HEK293 (cell line): Measurements from ENCODE around the gene IP6K3.

Experiments
- ELK4 ChIP-seq: IDR thresholded peaks from 2 replicates; pipeline ENCODE4 v1.6.1; 2011; ENCODE audit warnings: mild to moderate bottlenecking, low read depth, low read length, borderline replicate concordance
- GLIS2 ChIP-seq: fragments of 450-650 bp; formaldehyde crosslinking; IDR thresholded peaks from 2 replicates; pipeline ENCODE4 v1.5.1; 2016; ENCODE audit warnings: missing biosample characterization, missing genetic modification characterization
- KLF7 ChIP-seq: fragments of 450-650 bp; formaldehyde crosslinking; IDR thresholded peaks from 2 replicates; pipeline ENCODE4 v1.5.1; 2016; ENCODE audit warnings: missing biosample characterization, missing genetic modification characterization, borderline replicate concordance
- MEIS1 ChIP-seq: sonication (generic); formaldehyde crosslinking; IDR thresholded peaks from 2 replicates; pipeline ENCODE4 v1.8.1; 2022; ENCODE audit warnings: missing genetic modification reagents, mild to moderate bottlenecking, borderline replicate concordance
- PRDM1 ChIP-seq: fragments of 450-650 bp; formaldehyde crosslinking; IDR thresholded peaks from 2 replicates; pipeline ENCODE4; 2016; ENCODE audit warnings: missing biosample characterization, missing genetic modification characterization
- ZBTB44 ChIP-seq: fragments of 450-650 bp; IDR thresholded peaks from 2 replicates; pipeline ENCODE4 v1.5.1; 2018; ENCODE audit warnings: missing biosample characterization, mild to moderate bottlenecking, missing genetic modification characterization
- ZFP3 ChIP-seq: fragments of 450-650 bp; formaldehyde crosslinking; IDR thresholded peaks from 2 replicates; pipeline ENCODE4 v1.5.1; 2016; ENCODE audit warnings: low read depth, missing biosample characterization, missing genetic modification characterization
- ZNF10 ChIP-seq: fragments of 450-650 bp; formaldehyde crosslinking; IDR thresholded peaks from 2 replicates; pipeline ENCODE4 v1.5.1; 2017; ENCODE audit warnings: missing biosample characterization, missing genetic modification characterization
- ZNF155 ChIP-seq: fragments of 450-650 bp; formaldehyde crosslinking; IDR thresholded peaks from 2 replicates; pipeline ENCODE4 v1.5.1; 2016; ENCODE audit warnings: missing biosample characterization, missing genetic modification characterization
- ZNF174 ChIP-seq: fragments of 450-650 bp; formaldehyde crosslinking; IDR thresholded peaks from 2 replicates; pipeline ENCODE4 v1.5.0; 2017; ENCODE audit warnings: missing biosample characterization, mild to moderate bottlenecking, missing genetic modification characterization
- ZNF175 ChIP-seq: fragments of 450-650 bp; formaldehyde crosslinking; IDR thresholded peaks from 2 replicates; pipeline ENCODE4 v1.5.1; 2016; ENCODE audit warnings: missing biosample characterization, missing genetic modification characterization
- ZNF184 ChIP-seq: fragments of 450-650 bp; IDR thresholded peaks from 2 replicates; pipeline ENCODE4 v1.5.1; 2018; ENCODE audit warnings: missing biosample characterization, mild to moderate bottlenecking, missing genetic modification characterization
- ZNF24 ChIP-seq: fragments of 450-650 bp; formaldehyde crosslinking; IDR thresholded peaks from 2 replicates; pipeline ENCODE4 v1.5.1; 2016; ENCODE audit warnings: missing biosample characterization, missing genetic modification characterization
- ZNF280D ChIP-seq: fragments of 450-650 bp; formaldehyde crosslinking; IDR thresholded peaks from 2 replicates; pipeline ENCODE4 v1.5.1; 2016; ENCODE audit warnings: missing biosample characterization, missing genetic modification characterization
- ZNF335 ChIP-seq: fragments of 450-650 bp; formaldehyde crosslinking; conservative IDR thresholded peaks from 2 replicates; pipeline ENCODE4 v1.5.1; 2016; ENCODE audit warnings: missing biosample characterization, missing genetic modification characterization
- ZNF549 ChIP-seq: fragments of 450-650 bp; IDR thresholded peaks from 2 replicates; pipeline ENCODE4 v1.5.1; 2018; ENCODE audit warnings: missing biosample characterization, missing genetic modification characterization, mild to moderate bottlenecking, inconsistent platforms, moderate library complexity
- ZNF555 ChIP-seq: fragments of 450-650 bp; formaldehyde crosslinking; conservative IDR thresholded peaks from 2 replicates; pipeline ENCODE4 v1.5.1; 2017; ENCODE audit warnings: missing biosample characterization, mild to moderate bottlenecking, missing genetic modification characterization, inconsistent platforms
- ZNF600 ChIP-seq: fragments of 450-650 bp; formaldehyde crosslinking; IDR thresholded peaks from 2 replicates; pipeline ENCODE4 v1.5.1; 2016; ENCODE audit warnings: missing biosample characterization, missing genetic modification characterization
- ZNF692 ChIP-seq: fragments of 450-650 bp; formaldehyde crosslinking; IDR thresholded peaks from 2 replicates; pipeline ENCODE4 v1.5.1; 2016; ENCODE audit warnings: missing biosample characterization, missing genetic modification characterization
- ZNF701 ChIP-seq: fragments of 450-650 bp; formaldehyde crosslinking; IDR thresholded peaks from 2 replicates; pipeline ENCODE4 v1.5.1; 2016; ENCODE audit warnings: missing biosample characterization, missing genetic modification characterization
- ZNF76 ChIP-seq: fragments of 450-650 bp; formaldehyde crosslinking; IDR thresholded peaks from 2 replicates; pipeline ENCODE4; 2016; ENCODE audit warnings: low read depth, missing biosample characterization, missing genetic modification characterization, borderline replicate concordance
- ZNF768 ChIP-seq: fragments of 450-650 bp; formaldehyde crosslinking; IDR thresholded peaks from 2 replicates; pipeline ENCODE4 v1.5.1; 2018; ENCODE audit warnings: missing biosample characterization, mild to moderate bottlenecking, missing genetic modification characterization
- ZNF843 ChIP-seq: fragments of 450-650 bp; formaldehyde crosslinking; IDR thresholded peaks from 2 replicates; pipeline ENCODE4 v1.5.1; 2016; ENCODE audit warnings: missing biosample characterization, missing genetic modification characterization
- TF ChIP-seq, protein P1 (sequence below): fragments of 450-650 bp; formaldehyde crosslinking; conservative IDR thresholded peaks from 2 replicates; pipeline ENCODE4 v1.5.1; 2016; ENCODE audit warnings: low read depth, missing biosample characterization, missing genetic modification characterization
- TF ChIP-seq, protein P2 (sequence below): fragments of 450-650 bp; formaldehyde crosslinking; IDR thresholded peaks from 2 replicates; pipeline ENCODE4 v1.5.1; 2017; ENCODE audit warnings: missing biosample characterization, missing genetic modification characterization

Gene IP6K3

DNA sequence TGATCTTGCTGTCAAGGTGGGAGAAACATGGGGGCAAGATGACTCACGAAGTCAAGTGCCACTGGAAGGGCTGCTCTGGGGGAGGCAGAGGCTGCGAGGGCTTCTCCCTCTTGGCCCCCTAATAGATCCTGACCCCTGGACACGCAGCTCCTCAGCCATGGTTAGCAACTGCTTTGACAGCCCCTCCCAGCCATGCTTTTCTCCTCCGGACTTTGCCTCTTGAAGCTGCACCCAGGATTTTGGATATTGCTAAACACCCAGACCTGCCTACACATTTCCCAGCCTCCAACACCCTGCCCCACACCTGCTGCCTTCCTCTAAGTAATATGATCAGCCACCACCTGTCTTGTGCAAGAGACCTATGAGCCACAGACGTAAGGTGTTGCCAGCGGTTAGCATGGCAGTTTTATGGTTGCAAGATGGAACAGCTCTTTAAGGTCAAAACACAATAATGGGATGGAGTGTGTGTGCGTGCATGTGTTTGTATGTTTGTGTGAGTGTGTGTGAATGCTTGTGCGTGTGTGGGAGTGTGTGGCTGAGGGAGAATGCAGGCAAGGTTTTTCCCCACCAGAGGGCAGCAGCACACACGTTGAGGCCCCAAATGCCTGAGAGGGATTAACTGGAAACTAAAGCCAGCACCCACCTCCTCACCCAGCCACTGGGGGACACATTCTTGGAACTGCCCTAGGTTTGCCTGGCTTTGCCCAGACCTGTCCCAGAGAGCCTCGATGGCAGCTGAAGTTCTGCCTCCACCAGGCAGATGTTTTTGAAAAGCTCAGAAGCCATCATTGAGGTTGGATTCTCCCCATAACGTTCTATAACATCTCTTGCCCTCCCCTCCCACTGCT is 2.5 kb downstream of the IP6K3 start (continued):
- TF ChIP-seq ZNF280D (no peak), ZNF76 (tag by site-specific recombination) (no peak), ZNF768 (tag by site-specific recombination) (no peak), ZNF155 (tag by site-specific recombination) (no peak), ELK4 (no peak), GLIS2 (tag by site-specific recombination) (peak; percentile 59), KLF7 (tag by site-specific recombination) (no peak), ZNF24 (tag by site-specific recombination) (peak; percentile 78; the same call in 1 of the 2 replicates), ZNF692 (tag by site-specific recombination) (peak; percentile 60), MEIS1 (CRISPR knock-in tag) (no peak), ZNF184 (no peak), ZNF555 (no peak), ZNF549 (tag by site-specific recombination) (no peak), ZBTB44 (tag by site-specific recombination) (peak; percentile 55), PRDM1 (no peak), ZNF600 (peak; percentile 96), ZNF843 (no peak; the same call in 1 of the 2 replicates), ZNF335 (no peak; the same call in 1 of the 2 replicates), ZNF175 (tag by site-specific recombination) (no peak), ZNF174 (no peak), ZNF10 (tag by site-specific recombination) (peak; percentile 24; the same call in 1 of the 2 replicates), ZNF701 (tag by site-specific recombination) (no peak), ZFP3 (tag by site-specific recombination) (no peak)
- TF ChIP-seq, protein P1, sequence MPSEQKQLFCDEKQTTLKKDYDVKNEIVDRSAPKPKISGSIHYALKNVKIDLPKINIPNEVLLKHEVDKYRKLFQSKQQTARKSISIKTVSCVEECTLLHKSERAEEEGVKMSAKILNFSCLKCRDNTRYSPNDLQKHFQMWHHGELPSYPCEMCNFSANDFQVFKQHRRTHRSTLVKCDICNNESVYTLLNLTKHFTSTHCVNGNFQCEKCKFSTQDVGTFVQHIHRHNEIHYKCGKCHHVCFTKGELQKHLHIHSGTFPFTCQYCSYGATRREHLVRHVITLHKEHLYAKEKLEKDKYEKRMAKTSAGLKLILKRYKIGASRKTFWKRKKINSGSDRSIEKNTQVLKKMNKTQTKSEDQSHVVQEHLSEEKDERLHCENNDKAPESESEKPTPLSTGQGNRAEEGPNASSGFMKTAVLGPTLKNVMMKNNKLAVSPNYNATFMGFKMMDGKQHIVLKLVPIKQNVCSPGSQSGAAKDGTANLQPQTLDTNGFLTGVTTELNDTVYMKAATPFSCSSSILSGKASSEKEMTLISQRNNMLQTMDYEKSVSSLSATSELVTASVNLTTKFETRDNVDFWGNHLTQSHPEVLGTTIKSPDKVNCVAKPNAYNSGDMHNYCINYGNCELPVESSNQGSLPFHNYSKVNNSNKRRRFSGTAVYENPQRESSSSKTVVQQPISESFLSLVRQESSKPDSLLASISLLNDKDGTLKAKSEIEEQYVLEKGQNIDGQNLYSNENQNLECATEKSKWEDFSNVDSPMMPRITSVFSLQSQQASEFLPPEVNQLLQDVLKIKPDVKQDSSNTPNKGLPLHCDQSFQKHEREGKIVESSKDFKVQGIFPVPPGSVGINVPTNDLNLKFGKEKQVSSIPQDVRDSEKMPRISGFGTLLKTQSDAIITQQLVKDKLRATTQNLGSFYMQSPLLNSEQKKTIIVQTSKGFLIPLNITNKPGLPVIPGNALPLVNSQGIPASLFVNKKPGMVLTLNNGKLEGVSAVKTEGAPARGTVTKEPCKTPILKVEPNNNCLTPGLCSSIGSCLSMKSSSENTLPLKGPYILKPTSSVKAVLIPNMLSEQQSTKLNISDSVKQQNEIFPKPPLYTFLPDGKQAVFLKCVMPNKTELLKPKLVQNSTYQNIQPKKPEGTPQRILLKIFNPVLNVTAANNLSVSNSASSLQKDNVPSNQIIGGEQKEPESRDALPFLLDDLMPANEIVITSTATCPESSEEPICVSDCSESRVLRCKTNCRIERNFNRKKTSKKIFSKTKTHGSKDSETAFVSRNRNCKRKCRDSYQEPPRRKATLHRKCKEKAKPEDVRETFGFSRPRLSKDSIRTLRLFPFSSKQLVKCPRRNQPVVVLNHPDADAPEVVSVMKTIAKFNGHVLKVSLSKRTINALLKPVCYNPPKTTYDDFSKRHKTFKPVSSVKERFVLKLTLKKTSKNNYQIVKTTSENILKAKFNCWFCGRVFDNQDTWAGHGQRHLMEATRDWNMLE (tag by site-specific recombination), result no peak; the same call in 1 of the 2 replicates
- TF ChIP-seq, protein P2, sequence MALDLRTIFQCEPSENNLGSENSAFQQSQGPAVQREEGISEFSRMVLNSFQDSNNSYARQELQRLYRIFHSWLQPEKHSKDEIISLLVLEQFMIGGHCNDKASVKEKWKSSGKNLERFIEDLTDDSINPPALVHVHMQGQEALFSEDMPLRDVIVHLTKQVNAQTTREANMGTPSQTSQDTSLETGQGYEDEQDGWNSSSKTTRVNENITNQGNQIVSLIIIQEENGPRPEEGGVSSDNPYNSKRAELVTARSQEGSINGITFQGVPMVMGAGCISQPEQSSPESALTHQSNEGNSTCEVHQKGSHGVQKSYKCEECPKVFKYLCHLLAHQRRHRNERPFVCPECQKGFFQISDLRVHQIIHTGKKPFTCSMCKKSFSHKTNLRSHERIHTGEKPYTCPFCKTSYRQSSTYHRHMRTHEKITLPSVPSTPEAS (tag by site-specific recombination), result peak; percentile 92
